ENCODE data around the gene ZFPM1.

ZFPM1 gene

GRCh38 chr16:88416686-88417085, 36.4 kb upstream of the ZFPM1 start:
- H3K4me3 ChIP-seq (ENCODE audit: low read depth, low read length), result no peak overlapping the region
- no peak for DNase-seq (ENCODE audit: low read depth)

- H3K4me3 ChIP-seq (ENCODE audit: low read depth, low read length), result no peak overlapping the region
- DNase-seq (ENCODE audit: low read depth), result no peak
Observed at GRCh38 chr16:88417684-88418476, 35.2 kb upstream of the ZFPM1 start.

DNA sequence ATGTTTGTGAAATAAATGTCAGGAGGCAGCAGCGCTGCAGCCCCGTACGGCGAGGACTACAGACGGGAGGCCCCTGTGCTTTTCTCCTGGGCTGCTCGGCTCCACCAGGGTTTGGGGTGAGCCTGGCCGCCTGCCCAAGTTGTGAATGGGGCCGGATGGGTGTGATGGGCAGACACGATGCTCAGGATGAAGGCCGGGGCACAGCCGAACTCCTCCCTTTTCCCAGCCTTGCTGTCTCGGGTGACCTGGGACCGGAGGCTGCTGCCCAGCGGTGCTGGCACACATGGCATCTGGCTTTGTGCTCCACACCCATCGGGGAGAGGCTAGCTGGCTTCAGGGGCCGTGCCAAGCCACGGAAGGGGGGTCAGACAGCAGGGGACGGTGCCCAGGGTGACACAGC, 34.2 kb upstream of the ZFPM1 start:
- DNase-seq (ENCODE audit: low read depth), result no peak
- no peak overlapping the region for H3K4me3 ChIP-seq (ENCODE audit: low read depth, low read length)

- no peak overlapping the region for H3K4me3 ChIP-seq (ENCODE audit: low read depth, low read length)
- no peak for DNase-seq (ENCODE audit: low read depth)
Observed at GRCh38 chr16:88419790-88420189, 33.3 kb upstream of the ZFPM1 start.

DNA sequence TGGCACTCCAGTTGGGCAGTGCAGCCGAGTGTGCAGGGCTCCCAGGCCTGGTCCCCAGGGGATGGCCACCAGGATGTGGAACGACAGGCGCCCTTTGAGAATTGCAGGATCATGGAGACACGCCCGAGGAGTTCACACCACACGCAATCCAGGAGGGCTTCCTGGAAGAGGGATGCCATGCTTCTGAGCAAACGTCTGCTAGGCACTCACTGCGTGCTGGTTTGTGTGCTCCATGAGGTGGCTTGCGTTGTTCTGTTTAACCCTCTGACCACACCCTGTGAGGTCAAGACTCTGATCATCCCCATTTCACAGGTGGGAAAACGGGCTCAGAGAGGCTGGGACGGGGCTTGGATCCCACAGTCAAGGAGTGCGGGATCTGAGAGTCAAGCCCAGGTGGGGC, 32.6 kb upstream of the ZFPM1 start:
- no peak for DNase-seq (ENCODE audit: low read depth)
- no peak overlapping the region for H3K4me3 ChIP-seq (ENCODE audit: low read depth, low read length)

DNA sequence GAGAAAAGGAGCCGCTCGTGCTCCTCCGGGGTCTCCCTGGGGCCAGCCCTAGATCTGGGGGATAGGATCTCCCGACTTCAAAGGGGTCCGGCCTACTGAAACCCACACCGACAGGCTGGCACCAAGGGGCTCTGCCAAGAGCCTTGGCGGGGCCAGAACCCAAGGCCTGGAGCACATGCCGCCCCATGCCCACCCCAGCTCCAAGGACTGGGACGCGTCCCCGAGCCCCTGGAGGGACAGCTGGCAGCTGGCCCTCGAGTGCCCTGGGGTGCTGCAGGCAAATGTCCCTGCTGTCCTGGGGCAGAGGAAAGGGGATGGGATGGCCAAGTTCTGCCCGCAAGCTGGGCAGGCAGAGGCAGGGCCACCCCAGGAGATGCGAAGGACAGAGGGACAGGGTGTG, 31.8 kb upstream of the ZFPM1 start:
- H3K4me3 ChIP-seq (ENCODE audit: low read depth, low read length), result no peak overlapping the region
- DNase-seq (ENCODE audit: low read depth), result no peak

- no peak overlapping the region for H3K4me3 ChIP-seq (ENCODE audit: low read depth, low read length)
- no peak for DNase-seq (ENCODE audit: low read depth)
Observed at GRCh38 chr16:88421871-88422433, 31.1 kb upstream of the ZFPM1 start.

- no peak overlapping the region for H3K4me3 ChIP-seq (ENCODE audit: low read depth, low read length)
- no peak for DNase-seq (ENCODE audit: low read depth)
Observed at GRCh38 chr16:88422733-88423447, 30.2 kb upstream of the ZFPM1 start.

DNA sequence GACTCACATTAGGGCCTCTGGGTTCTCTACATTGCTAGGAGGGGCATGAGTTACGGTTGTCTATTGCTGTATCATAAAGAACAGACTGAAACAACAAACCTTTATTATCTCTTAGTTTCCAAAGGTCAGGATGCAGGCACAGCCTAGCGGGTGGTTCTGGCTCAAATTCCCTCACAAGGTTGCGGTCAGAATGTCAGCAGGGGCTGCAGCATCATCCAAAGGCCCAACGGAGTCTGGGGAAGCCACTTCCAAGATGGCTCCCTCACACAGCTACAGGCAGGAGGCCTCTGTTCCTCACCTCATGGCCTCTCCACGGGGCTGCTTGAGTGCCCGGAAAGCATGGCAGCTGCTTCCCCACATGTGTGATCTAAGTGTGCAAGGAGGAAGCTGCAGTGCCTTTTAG, 29.6 kb upstream of the ZFPM1 start:
- DNase-seq (ENCODE audit: low read depth), result no peak
- H3K4me3 ChIP-seq (ENCODE audit: low read depth, low read length), result no peak overlapping the region

DNA sequence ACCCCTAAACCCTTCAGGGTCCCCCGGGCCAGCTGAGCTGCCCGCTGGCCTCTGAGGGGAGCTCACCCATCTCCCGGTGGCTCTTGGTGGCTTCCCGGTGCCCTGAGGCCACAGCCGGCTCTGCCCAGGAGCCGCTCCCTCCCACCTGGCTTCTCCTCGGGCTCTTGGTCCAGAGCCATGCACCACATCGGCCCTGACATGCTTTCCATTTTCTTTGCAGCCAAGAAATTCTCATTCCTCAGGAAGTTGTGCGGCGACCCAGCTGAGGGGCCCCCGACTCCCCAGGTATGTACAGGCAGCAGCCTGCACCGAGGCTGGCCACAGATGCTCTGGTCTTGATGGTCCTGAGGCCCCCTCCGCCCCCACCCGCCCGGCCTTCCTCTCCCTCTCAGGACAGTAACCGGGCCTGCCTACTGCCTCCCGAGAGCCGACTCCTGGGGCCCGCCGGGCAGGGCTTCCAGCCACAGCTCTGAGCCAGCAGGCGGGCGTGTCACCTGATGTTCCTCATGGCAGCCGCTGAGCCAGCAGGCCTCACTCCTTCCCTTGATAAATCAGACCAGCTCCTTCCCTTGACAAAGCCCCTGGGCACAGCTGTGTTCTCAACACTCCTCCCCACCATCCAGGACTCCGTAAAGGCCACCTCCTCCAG, 28.4 kb upstream of the ZFPM1 start:
- H3K4me3 ChIP-seq (ENCODE audit: low read depth, low read length), result no peak overlapping the region
- peak; percentile 7 for DNase-seq (ENCODE audit: low read depth)

GRCh38 chr16:88426018-88426417, 27.1 kb upstream of the ZFPM1 start:
- no peak for DNase-seq (ENCODE audit: low read depth)
- no peak overlapping the region for H3K4me3 ChIP-seq (ENCODE audit: low read depth, low read length)

DNA sequence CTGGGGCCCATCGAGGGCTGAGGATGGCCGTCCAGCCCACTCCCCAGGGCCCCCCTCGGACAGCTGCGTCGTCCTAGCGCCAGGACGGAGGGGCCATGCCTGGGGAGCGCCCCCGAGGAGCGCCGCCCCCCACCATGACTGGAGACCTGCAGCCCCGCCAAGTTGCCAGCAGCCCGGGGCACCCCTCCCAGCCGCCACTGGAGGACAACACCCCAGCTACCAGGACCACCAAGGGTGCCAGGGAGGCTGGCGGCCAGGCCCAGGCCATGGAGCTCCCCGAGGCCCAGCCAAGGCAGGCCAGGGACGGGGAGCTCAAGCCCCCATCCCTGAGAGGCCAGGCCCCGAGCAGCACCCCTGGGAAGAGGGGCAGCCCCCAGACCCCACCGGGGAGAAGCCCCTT, 25.7 kb upstream of the ZFPM1 start:
- DNase-seq (ENCODE audit: low read depth), result no peak
- no peak overlapping the region for H3K4me3 ChIP-seq (ENCODE audit: low read depth, low read length)

- no peak overlapping the region for H3K4me3 ChIP-seq (ENCODE audit: low read depth, low read length)
- DNase-seq (ENCODE audit: low read depth), result no peak
Observed at GRCh38 chr16:88428156-88428555, 24.9 kb upstream of the ZFPM1 start.

DNA sequence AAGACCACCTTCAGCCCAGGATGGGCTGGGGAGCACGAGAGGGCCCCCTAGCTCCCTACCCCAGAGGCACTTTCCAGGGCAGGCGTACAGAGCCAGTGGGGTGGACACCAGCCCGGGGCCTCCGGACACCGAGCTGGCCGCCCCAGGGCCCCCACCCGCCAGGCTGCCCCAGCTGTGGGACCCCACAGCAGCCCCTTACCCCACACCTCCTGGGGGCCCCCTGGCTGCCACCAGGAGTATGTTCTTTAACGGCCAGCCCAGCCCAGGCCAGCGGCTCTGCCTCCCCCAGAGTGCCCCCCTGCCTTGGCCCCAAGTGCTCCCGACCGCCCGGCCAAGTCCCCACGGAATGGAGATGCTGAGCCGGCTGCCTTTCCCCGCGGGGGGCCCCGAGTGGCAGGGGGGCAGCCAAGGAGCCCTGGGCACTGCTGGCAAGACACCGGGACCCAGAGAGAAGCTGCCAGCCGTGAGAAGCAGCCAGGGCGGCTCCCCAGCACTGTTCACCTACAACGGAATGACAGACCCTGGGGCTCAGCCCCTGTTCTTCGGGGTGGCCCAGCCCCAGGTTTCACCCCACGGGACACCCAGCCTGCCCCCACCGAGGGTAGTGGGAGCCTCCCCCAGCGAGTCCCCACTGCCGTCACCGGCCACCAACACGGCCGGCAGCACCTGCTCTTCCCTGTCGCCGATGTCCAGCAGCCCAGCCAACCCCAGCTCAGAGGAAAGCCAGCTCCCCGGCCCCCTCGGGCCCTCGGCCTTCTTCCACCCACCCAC, 24.3 kb upstream of the ZFPM1 start:
- no peak overlapping the region for H3K4me3 ChIP-seq (ENCODE audit: low read depth, low read length)
- DNase-seq (ENCODE audit: low read depth), result no peak

DNA sequence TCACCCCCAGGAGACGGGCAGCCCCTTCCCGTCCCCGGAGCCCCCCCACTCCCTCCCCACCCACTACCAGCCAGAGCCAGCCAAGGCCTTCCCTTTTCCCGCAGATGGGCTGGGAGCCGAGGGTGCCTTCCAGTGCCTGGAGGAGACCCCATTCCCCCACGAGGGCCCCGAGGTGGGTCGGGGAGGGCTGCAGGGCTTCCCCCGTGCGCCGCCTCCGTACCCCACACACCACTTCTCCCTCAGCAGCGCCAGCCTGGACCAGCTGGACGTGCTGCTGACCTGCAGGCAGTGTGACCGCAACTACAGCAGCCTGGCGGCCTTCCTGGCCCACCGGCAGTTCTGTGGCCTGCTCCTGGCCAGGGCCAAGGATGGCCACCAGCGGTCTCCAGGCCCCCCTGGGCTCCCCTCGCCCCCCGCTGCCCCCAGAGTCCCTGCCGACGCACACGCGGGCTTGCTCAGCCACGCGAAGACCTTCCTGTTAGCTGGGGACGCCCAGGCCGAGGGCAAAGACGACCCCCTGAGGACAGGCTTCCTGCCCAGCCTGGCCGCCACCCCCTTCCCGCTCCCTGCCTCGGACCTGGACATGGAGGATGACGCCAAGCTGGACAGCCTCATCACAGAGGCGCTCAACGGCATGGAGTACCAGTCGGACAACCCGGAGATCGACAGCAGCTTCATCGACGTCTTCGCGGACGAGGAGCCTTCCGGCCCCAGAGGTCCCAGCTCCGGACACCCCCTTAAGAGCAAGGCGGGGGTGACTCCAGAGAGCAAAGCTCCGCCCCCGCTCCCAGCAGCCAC, 23.5 kb upstream of the ZFPM1 start:
- H3K4me3 ChIP-seq (ENCODE audit: low read depth, low read length), result peak overlapping the region; percentile 37

GRCh38 chr16:88430185-88430523, 22.9 kb upstream of the ZFPM1 start:
- no peak for DNase-seq (ENCODE audit: low read depth)
- peak overlapping the region; percentile 37 for H3K4me3 ChIP-seq (ENCODE audit: low read depth, low read length)

More for the DNA sequence above, 23.5 kb upstream of the ZFPM1 start:
- no peak for DNase-seq (ENCODE audit: low read depth)

DNA sequence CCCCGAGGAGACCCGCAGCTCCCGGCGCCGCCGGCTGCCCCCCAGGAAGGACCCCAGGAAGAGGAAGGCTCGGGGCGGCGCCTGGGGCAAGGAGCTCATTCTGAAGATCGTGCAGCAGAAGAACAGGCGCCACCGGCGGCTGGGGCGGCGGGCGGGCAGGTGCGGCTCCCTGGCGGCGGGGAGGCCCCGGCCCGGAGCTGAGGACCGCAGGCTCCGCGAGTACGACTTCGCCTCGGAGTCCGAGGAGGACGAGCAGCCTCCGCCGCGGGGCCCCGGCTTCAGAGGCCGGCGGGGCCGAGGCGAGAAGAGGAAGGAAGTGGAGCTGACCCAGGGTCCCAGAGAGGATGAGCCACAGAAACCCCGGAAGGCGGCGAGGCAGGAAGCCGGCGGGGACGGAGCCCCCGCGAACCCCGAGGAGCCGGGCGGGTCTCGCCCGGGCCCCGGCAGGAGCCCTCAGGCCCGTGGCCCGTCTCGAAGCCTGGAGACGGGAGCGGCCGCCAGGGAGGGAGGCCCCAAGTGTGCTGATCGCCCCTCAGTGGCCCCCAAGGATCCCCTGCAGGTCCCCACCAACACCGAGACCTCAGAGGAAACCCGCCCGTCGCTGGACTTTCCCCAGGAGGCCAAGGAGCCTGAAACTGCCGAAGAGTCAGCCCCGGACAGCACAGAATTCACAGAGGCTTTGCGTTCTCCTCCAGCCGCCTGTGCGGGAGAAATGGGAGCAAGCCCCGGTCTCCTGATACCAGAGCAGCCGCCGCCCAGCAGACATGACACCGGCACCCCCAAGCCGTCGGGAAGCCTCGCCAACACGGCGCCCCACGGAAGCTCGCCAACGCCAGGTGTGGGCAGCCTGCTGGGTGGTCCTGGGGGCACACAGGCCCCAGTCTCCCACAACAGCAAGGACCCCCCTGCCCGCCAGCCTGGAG, 22.3 kb upstream of the ZFPM1 start:
- peak overlapping the region; percentile 37 for H3K4me3 ChIP-seq (ENCODE audit: low read depth, low read length)
- no peak for DNase-seq (ENCODE audit: low read depth)

- H3K4me3 ChIP-seq (ENCODE audit: low read depth, low read length), result no peak overlapping the region
- no peak for DNase-seq (ENCODE audit: low read depth)
Observed at GRCh38 chr16:88431651-88432050, 21.4 kb upstream of the ZFPM1 start.
